Fibroblast of the conjunctiva (primary cell): ENCODE data around the gene NOVA1.

Source experiments
- DNase-seq: peaks from one replicate; pipeline ENCODE4 v3.0.0-alpha.2; 2010; ENCODE audit warnings: low read depth

The NOVA1 gene

GRCh38 chr14:26443654-26444053 is 154.2 kb downstream of the NOVA1 start:
- DNase-seq = no peak

- DNase-seq = no peak
Observed at GRCh38 chr14:26429205-26429604, 168.6 kb downstream of the NOVA1 start.

DNA sequence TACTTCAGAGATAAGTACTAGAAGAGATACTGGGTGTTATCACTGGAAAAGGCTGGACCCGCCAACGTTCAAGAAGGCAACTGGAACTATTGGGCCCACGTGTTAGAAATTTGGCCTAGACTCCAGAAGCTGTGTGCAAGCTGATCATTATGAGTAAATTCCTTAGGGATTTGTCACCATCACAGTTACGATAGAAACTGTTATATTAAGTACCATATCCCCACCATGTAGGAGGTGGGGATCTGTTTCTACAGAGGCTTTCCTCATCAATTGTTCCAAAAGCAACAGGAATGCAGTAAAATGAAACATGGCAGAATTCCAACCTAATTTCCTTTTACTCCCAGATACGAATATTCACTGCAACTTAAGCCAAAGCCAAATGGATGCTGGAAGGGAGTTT is 170.7 kb downstream of the NOVA1 start:
- peak; percentile 16 for DNase-seq

DNA sequence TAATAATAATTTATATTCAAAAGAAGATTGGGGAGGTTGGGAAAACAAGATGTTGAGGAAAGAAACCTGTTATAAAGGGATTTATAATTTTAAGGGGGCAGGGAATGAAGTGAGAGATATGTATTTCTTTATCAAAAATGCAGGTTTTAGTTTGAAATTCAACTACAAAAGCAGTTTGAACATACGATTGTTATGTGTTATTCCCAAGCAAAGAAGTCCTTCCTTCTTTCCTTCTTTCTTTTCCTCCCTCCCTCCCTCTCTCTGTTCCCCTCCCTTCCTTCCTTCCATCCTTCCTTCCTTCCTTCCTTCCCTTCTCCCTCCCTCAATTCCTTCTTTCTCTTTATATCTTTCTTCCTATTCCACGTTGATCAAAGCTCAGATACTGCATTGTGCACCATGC is 173.3 kb downstream of the NOVA1 start:
- DNase-seq = no peak

DNA sequence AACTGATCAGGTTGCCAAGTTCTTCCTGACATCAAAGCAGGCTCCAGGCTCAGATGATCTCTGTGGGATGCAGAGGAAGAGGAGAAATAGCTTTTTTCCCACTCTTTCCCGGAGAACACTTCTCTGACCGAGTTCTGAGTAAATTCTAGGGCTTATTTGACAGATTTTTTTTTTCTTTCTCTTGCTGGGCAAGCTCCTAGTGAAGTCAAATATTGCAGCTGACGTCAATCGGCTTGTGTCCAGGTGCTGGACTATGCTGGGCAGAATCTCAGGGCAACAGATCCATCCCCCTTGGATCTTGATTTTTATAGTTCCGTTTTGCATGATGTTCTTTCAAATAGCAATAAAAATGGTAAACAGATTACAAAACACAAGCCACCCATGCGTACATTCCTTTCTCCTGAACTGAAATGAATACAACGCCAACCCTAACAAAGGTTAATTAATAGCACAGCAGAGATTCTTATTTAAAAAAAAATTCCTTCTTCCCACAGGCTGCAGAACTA is 182.2 kb downstream of the NOVA1 start:
- peak; percentile 37 for DNase-seq

- DNase-seq = no peak
Observed at GRCh38 chr14:26414926-26415325, 182.9 kb downstream of the NOVA1 start.

GRCh38 chr14:26414103-26414502 is 183.7 kb downstream of the NOVA1 start:
- DNase-seq = no peak

- DNase-seq = no peak
Observed at GRCh38 chr14:26412421-26412820, 185.4 kb downstream of the NOVA1 start.

- no peak for DNase-seq
Observed at GRCh38 chr14:26410189-26410685, 187.6 kb downstream of the NOVA1 start.

- DNase-seq = no peak
Observed at GRCh38 chr14:26404927-26405326, 192.9 kb downstream of the NOVA1 start.

GRCh38 chr14:26403760-26404159 is 194.1 kb downstream of the NOVA1 start:
- no peak for DNase-seq

DNA sequence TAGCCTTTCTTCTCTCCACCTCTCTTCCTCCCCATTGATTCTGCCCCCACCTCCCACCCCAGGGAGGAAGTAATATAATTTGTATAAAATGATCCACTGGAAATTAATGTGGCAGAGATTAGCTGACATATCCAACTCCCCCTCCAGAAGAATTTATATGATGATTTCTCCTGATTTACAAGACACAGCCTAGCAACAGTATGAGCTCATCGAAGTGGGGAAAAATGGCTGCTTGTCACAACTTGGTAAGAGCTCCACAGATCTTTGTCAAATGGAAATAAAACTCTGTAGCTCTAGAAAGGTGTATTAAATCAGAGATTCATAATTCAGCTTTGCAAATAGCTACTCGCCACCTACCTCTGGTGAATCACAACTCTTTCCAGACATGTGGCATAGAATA is 195.7 kb downstream of the NOVA1 start:
- DNase-seq = no peak

GRCh38 chr14:26401179-26401968 is 196.5 kb downstream of the NOVA1 start:
- DNase-seq = no peak

- DNase-seq = no peak
Observed at GRCh38 chr14:26400373-26400772, 197.5 kb downstream of the NOVA1 start.

GRCh38 chr14:26398616-26399015 is 199.2 kb downstream of the NOVA1 start:
- DNase-seq = no peak
